GM19455 (cell line): Measurements from ENCODE around the gene RIIAD1.
"Not testable (repeated sequence)": the region's sequence is repeated elsewhere in the genome, so short reads cannot be mapped to it uniquely, and the experiment has no call there.

Source experiments
- ATAC-seq: cut with Tn5 transposase; IDR thresholded peaks from one replicate; pipeline ENCODE4 v1.9.1; 2021; ENCODE audit not compliant: unreplicated experiment

Gene RIIAD1, protein sequence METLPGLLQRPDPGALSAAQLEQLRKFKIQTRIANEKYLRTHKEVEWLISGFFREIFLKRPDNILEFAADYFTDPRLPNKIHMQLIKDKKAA

GRCh38 chr1:151720974-151721787 is at the start of gene RIIAD1:
RIIAD1 (plus strand) TSS chr1:151721522; CDS start chr1:151721537, 15 bp downstream.
- ATAC-seq = peak; percentile 65

DNA sequence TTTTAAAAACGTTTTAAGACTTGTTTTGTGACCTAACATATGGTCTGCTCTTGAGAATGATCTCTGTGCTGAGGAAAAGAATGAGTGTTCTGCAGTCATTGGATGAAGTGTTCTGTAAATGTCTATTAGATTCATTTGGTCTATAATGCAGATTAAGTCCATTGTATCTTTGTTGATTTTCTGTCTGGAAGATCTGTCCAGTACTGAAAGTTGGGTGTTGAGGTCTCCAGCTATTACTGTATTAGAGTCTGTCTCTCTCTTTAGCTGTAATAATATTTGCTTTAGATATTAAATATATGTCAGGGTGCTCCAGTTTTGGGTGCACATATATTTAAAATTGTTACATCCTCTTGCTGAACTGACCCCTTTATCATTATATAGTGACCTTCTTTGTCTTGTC is 47.9 kb upstream of the RIIAD1 start:
- no peak for ATAC-seq

DNA sequence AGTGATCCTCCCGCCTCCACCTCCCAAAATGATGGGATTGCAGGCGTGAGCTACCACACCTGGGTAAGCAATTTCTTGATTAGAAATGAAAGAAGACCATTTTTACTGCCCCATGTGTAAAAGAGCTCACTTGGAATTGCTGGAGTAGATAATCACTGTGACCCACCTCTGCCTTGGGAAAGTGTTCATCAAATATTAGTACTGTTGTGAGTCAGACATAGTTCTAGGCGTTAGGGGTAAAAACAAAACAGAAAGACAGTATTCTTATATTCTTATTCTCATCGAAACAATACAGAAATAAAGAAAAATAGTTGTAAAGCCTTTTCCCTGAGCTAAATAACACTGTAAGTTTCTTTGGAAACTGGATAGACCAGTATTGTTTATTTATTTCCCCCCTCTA is 40.9 kb upstream of the RIIAD1 start:
- no peak for ATAC-seq

DNA sequence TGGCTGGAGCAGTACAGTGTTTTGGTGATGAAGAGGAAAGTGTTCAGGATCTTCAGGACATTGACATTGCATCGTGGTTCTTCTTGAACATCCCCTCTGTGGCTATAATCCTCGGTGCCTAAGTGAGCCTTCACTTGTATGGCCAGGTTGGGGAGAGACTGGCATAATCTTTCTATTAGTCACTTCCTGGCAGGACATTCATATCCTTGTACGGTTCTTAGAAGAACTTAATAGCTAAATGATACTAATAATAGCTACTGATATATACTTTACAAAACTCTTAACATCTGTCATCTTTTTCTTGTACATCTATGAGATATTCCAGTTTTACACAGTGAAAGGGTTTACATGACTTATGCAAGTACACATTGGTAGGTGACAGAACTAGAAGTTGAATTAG is 40.5 kb upstream of the RIIAD1 start:
- ATAC-seq = no peak

DNA sequence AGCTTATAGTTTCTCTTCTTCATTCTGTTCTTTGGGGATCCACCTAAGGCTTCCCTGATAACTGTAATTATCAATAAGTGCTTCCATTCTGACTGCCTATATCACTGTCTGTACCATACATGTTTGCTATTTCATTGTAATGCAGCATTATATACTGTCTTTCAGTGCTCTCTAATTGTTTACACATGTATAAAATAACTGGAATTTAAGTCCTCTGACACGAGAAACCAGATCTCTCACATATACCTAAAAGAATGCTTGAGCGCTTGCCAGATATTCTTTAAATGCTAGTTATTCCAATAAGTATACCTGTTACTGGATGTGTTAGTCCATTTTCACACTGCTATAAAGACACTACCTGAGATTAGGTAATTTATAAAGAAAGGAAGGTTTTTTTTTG is 39.4 kb upstream of the RIIAD1 start:
- ATAC-seq = no peak

- not testable (repeated sequence) for ATAC-seq
Measured at GRCh38 chr1:151682901-151683300, 38.4 kb upstream of the RIIAD1 start.

DNA sequence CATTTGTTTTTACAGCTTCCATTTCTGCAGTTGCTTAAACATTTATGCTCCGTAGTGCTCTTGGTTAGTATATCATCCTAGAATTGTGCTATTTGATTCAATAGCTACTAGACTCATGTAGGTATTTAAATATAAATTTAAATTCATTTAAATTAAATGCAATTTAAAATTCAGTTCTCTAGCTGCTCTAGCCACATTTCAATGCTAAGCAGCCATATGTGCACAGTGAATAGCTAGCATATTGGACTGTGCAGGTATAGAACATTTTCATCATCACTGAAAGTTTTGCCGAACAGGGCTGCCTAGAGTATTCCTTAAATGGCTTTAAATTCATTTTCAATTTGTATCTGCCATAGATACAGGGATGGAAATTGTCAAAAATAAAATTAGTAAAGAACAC is 37.2 kb upstream of the RIIAD1 start:
- ATAC-seq = no peak

DNA sequence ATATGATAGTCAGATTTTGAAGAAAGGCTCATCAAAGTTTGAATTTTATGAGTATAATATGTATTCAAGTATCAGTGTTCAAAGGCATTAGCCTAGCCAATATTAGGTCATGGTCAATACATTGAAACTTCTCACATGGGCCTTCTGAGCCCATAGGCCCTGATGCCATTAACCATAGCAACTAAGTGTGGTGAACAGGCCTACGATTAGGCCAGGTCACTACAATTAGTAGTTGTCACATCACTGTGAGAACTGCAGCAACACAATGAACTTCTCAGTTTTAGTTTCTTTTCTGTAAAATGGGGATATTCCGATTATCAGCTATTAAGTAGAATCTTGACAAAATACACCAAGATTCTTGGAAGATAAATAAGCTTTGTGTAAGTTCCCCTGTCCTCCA is 34.8 kb upstream of the RIIAD1 start:
- ATAC-seq = no peak

DNA sequence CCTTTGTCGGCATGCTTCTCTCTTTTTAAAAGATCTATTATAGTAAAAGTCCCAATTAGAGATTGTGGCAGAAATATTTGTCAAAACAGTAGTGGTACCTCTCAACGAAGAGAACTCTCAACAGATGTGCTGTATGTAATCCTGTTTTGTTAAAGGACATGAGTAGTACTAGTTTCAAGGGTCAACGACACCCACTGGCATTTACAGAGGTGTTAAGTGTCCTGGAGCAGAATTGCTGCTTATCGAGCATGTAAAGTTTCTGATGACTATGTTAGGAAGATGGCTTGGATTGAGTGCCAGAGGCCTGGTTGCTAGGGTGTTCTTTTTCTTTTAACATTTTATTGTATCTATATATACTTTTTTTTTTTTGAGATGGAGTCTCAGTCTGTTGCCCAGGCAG is 31.8 kb upstream of the RIIAD1 start:
- no peak for ATAC-seq

DNA sequence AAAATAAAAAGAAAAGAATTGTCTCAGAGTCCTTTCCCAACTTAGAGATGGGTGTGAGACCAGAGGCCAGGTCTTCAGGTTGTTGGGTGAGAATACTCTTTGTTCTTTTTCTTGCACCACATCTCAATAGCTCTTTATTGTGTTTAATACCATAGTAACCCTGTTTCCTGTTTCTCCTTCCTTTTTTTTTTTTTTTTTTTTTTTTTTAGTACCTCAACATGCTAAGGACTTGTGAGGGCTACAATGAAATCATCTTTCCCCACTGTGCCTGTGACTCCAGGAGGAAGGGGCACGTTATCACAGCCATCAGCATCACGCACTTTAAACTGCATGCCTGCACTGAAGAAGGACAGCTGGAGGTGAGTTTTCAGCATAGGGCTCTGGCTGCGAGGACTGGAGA is 29.1 kb upstream of the RIIAD1 start:
- no peak for ATAC-seq

DNA sequence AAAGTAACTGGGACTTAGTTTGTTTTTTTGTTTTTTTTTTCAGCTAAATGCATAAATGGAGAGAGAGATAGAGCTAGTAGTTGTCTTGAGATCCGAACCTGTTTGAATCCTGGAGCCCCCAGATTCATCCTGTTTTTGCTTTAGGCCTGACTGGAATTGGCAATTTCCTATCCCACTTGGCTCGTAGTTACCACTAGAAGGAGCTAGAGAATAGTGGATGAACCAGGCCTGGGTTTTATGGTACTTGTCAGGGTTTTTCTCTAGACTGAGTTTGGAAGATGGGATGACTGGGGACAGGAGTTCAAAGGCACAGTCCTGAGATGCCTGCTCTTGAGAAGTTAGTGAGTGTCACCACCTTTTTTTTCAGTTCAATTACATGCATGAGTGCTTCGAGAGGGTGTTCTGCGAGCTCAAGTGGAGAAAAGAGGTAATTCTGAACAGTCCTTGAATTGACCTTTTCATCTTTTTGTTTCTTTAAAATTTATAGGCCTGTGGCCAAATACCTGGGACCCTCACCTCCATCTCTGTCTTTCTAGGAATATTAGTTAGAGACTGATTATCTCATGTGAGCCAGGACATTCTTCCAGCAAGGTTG is 28.2 kb upstream of the RIIAD1 start:
- no peak for ATAC-seq

DNA sequence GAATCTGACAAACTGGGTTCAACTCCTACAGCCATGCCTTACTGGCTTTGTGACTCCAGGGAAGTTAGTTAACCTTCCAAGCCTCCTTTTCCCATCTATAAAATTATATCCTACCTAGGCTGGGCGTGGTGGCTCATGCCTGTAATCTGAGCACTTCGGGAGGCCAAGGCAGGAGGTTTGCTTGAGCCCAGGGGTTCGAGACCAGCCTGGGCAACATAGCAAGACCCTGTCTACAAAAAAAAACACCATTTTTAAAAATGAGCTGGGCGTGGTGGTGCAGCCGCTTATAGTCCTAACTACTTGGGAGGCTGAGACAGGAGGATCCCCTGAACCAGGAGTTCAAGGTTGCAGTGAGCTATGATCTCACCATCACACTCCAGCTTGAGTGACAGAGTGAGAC is 19.8 kb upstream of the RIIAD1 start:
- no peak for ATAC-seq

DNA sequence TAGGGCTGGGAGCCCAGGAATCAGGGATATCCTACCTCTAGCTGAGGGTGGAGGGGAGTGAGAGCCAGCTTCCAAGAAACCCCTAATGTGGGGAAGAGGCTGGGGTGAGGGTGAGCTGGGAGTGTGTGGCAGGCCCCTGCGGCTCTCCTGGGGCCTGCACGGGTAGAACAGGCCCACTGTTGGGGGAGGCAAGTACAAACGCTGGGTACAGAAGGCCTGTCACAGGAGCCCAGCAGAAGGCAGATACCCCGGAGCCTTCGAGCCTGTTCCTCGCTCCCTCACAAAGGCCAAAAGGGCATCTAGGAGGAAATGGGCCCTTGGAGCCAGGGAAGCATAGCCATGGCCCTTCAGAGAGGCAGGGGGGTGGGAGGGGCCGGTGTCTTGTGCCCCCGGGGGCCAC is 18.4 kb upstream of the RIIAD1 start:
- no peak for ATAC-seq

DNA sequence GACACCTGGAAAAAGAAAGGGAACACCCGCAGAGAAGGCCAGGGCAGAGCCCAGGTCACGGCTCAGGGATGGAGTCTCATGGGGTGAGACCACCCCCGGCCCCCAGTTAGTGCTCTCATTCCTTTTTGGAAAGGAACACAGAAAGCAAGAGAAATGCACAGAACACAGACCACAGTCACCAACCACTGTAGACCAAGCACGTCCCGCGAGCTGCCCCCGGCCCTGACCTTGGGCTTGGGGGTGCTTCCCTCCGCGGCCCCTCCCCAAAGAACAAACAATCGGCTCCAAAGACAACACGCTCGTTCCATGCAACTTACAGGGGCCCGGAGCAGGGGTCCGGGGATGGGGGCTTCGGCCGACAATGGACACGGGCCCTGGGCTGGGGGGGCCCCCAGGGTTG is 17.5 kb upstream of the RIIAD1 start:
- no peak for ATAC-seq

DNA sequence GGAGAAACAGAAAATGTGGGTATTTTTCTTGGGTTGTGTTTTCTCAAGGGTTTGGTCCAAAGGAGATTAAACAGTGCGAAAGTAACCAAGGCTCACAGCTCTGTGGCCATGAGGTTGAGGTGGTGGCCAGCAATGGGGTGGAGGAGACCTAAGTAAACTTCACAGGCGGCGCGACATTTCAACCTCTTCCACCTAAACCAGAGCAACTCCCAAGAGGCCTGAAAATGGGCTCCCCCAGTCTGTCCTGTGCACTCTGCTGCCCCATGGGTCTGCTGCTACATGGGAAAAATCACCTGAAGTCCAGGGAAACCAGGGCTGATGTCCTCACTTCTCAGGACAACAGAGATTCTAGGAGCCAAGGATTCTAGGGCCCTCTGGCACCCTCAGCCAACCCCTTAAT is 17.1 kb upstream of the RIIAD1 start:
- ATAC-seq = no peak

DNA sequence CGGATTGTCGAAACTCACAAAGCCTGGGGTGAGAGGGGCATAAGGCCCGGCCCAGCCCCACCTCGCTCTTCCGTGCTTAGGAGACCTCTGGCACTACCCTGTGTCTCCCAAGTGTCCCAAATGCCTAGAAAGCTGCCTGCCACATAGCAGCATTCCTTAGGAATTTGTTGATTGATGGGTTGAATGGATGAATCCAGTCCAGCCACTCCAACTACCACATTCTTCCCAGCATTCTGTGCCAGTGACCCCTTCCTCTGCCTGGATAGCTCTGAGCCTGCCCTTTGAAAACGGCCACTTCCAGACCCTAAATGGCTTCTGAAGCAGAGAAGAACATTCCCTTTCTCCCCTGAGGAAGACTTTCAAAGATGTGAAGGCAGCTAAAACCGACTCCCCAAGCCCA is 16.2 kb upstream of the RIIAD1 start:
- ATAC-seq = no peak

DNA sequence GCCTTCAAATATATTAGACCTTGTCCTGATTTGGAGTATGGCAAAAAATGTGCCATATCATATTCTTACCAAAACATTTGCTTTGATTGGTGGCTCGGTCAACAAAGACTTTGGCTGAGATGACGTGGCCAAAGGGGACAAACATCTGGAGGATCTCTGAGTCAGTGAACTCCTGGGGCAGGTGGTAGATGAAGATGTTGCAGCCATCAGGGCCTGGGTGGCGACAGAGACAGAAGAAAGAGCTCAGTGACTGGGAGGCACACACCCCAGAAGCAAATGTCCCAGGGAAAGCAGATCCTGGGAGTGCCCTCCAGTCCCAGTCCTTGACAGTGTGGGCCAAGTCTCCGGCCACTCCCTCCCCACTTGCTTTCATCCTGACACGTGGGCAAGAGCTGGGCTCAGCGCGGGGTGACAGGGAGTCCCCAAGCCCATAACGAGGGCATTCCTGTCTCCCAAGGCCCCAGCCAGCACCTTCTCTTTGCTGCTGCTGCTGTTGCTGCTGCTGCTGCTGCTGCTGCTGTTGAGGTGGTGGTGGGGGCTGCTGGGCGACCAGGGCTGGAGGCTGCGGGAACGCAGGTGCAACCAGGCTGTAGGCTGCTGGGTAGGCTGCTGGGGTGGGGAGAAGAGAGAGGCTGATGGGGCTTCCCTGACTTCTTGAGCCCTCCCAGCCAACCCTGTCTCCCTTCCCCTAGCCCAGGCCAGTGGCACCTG is 15.4 kb upstream of the RIIAD1 start:
- no peak for ATAC-seq

DNA sequence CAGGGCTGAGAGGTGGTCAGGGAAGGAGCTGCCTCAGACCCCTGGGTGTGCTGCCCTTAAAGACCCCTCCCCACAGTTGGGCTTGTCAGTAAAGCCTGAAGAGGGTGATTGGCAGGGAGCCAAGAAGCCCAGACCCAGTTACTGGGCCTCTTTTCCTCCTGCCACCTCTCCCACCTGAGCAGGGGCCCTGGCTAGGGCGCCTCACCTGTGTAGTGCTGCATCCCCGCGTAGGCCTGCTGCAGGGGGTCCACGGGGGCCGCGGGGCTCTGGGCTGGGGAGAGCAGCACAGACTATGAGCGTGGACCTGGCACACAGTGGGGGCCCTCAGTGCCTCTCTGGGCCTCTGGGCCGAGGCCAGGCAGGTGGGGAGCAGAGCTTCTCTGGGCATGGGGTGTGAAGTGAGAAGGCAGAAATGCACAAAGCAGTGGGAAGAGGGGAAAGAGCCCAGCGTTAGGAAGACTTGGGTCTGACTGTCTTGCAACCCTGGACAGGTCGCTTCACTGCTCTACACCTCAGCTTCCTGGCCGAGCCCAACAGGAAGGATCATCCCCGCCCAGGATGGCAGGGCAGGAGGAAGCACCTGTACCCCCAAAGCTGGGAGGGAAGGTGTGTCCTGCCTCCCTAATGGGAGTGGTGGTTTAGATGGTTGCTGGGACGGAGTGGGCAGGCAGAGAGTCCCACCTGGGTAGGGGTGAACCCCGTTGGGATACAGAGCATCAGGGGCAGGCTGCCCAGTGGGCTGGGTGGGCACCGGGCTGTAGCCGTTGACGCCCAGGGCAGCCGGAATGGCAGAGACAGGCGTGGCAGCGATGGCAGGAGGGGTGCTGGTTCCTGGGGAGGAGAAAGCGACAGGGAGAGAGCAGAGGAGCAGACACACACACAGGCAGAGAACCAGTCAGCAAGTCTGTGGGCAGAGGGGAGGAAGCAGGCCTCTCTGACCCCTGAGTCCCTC is 14.6 kb upstream of the RIIAD1 start:
- ATAC-seq = no peak

GRCh38 chr1:151707541-151708065 is 13.7 kb upstream of the RIIAD1 start:
- no peak for ATAC-seq

DNA sequence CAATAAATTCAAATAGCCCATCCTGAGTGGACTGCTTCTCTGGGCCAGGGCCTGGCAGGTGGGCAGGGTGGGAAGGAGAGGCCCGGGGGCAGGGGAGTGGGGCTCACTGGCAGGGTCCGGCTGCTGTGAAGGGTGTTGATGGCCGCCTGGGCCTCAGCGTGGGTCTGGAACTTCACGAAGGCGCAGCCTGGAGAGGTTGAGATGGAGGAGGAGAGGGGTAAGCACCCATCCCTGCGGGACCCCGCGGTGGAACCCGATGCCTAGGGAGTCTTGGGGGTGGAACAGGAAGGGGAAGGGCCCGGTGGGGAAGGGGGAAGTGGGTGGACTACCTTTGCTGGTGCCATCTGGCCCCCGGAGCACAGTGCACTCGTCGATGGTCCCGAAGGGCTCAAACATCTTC is 12.4 kb upstream of the RIIAD1 start:
- no peak for ATAC-seq
